ENCODE data around the gene SCRT2.

DNA sequence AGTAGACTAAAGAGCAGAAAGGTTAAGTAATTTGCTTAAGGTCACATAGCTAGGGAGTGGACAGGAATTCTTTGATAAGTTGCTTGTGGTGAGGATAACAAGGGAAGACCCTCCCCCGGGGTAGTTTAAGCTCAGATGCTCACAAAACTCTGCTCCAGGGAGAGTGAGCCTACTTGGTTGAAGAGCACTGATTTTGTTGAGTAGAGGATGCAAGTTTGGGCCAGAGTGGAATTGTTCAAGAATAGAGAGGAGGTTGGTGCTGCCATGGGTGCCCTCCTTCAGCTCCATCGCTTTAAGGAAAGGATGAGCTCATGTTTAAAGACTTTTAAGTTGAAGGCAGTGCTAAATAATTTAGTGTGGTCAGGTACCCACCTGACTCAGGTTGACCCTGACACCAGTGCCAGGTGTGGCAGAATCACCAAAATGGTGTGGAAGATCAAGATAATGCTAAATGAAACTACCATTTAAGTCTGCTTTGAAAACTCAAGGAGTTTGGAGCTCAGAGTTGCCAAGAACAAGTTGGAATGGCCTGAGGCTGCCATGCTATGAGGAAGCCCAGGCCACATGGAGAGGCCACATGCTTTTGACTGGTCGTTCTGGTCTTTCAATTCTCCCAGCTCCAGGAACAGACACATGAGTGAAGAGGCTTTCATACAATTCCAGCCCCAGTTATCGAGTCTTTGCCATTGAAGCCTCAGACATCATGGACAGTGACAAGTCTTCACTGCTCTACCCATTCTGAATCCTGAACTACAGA, 57.5 kb downstream of the SCRT2 start:
- TF ChIP-seq, protein P1, sequence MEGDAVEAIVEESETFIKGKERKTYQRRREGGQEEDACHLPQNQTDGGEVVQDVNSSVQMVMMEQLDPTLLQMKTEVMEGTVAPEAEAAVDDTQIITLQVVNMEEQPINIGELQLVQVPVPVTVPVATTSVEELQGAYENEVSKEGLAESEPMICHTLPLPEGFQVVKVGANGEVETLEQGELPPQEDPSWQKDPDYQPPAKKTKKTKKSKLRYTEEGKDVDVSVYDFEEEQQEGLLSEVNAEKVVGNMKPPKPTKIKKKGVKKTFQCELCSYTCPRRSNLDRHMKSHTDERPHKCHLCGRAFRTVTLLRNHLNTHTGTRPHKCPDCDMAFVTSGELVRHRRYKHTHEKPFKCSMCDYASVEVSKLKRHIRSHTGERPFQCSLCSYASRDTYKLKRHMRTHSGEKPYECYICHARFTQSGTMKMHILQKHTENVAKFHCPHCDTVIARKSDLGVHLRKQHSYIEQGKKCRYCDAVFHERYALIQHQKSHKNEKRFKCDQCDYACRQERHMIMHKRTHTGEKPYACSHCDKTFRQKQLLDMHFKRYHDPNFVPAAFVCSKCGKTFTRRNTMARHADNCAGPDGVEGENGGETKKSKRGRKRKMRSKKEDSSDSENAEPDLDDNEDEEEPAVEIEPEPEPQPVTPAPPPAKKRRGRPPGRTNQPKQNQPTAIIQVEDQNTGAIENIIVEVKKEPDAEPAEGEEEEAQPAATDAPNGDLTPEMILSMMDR (conservative IDR thresholded peaks at IDR 0.05 in 1 of 2, IDR thresholded peaks at IDR 0.05 in 1 of 2; ENCODE audit: extremely low read depth in 1 of 2, insufficient read depth in 1 of 2, low read depth in 1 of 2, low read length in 2 of 2), result no peak
- TF ChIP-seq EZH2 (IDR thresholded peaks at IDR 0.05; ENCODE audit: borderline replicate concordance, low read length), result no peak
